Fibroblast of mammary gland (primary cell): ENCODE measurements around the gene CEBPG.
A peak's percentile ranks its signal among the peaks of the same experiment; 100 is the strongest.

Experiments
- DNase-seq: peaks from one replicate; pipeline ENCODE4 v3.0.0-alpha.2; 2010; ENCODE audit warnings: low read depth
- H3K4me3 ChIP-seq: 2 replicates; pipeline ENCODE4 v1.5.1; 2011; ENCODE audit warnings: low read depth, mild to moderate bottlenecking, low read length, moderate library complexity; ENCODE audit not compliant: control insufficient read depth
- TF ChIP-seq, protein P1 (sequence below): conservative IDR thresholded peaks from 2 replicates; pipeline ENCODE4 v1.5.1; 2011; ENCODE audit warnings: low read depth, low read length, inconsistent platforms; ENCODE audit not compliant: control insufficient read depth, insufficient read depth

Gene CEBPG

GRCh38 chr19:33413426-33413725 is 39.9 kb downstream of the CEBPG start:
- TF ChIP-seq, protein P1, sequence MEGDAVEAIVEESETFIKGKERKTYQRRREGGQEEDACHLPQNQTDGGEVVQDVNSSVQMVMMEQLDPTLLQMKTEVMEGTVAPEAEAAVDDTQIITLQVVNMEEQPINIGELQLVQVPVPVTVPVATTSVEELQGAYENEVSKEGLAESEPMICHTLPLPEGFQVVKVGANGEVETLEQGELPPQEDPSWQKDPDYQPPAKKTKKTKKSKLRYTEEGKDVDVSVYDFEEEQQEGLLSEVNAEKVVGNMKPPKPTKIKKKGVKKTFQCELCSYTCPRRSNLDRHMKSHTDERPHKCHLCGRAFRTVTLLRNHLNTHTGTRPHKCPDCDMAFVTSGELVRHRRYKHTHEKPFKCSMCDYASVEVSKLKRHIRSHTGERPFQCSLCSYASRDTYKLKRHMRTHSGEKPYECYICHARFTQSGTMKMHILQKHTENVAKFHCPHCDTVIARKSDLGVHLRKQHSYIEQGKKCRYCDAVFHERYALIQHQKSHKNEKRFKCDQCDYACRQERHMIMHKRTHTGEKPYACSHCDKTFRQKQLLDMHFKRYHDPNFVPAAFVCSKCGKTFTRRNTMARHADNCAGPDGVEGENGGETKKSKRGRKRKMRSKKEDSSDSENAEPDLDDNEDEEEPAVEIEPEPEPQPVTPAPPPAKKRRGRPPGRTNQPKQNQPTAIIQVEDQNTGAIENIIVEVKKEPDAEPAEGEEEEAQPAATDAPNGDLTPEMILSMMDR, result no peak
- no peak for DNase-seq

DNA sequence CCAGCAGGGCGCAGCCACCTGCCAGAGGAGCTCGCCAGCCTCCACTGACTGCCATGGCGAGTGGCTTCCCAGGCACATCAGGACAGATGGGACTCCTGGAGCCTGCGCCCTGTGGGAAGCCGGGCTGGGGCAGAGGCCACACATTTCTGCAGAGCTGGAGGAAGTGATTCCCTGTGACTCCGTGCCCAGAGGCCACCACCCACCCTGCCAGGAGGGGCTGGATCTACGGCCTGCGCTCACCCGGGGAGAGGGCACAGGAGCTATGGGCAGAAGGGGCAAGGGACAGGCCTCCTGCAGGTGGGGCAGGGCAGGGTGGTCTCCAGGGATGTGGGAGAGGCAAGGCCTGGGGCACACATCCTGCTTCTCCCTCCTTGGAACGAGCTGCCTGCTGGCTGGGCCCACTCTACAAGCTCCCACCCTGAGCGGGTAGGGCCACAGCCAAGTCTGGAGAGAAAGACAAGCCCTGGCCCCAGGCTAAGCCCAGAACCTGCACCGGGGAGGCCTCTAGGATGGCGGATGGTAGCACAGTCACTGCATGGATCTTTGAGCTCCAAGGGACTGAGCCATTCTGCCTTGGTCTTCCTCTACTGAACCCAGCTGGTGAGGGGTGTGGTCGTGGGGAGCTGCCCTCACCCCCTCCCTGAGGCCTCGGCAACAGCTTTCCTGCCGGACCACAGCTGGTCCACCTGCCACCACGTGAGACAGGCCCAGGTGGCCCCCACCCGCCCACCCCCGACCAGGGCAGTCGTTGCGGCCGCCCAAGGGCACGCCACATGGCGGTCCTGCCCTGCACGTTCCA is 40.6 kb downstream of the CEBPG start:
- no peak for DNase-seq
- H3K4me3 ChIP-seq, result no peak overlapping the region
- TF ChIP-seq, protein P1, result no peak

More at GRCh38 chr19:33413426-33413725, 39.9 kb downstream of the CEBPG start:
- no peak overlapping the region for H3K4me3 ChIP-seq

DNA sequence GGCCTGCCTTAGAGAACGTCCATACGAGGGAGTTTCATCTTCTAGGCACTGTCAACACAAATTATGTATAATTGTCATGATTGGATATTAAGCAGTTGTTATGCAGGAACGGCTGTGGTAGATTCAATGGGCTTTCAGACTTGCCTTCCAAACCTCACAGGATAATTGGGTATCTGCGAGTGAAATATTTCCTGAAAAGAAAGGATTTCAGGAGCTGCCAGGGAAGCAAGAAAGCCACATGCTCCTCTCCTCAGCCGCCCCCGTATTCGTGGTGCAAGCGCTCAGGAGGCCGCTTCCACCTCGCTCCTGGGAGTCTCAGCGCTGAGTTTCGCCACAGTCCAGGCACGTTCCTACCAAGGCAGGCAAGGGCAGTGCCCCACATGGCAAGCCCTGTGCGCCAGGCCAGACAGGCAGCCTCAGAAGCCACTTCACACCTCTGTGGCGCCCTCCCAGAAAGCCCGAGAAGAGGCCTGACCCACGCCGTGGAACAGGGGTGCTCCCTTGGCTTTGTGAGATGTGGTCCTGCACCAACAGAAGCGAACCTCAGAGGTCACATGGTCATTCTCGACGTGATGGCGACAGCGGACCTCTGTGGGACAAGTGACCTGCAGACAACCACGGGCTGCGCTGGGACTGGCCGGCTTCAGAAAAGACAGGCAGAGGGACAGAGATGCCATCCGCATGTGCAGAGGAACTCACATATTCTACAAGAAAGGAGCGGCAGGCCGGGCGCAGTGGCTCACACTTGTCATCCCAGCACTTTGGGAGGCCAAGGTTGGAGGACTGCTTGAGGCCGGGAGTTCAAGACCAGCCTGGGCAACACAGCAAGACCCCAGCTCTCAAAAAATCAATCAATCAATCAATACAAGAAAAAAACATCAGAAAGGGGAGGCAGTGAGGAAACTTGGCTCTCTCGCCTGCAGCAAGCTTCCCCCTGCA is 41.4 kb downstream of the CEBPG start:
- TF ChIP-seq, protein P1, result no peak
- no peak overlapping the region for H3K4me3 ChIP-seq
- no peak for DNase-seq

DNA sequence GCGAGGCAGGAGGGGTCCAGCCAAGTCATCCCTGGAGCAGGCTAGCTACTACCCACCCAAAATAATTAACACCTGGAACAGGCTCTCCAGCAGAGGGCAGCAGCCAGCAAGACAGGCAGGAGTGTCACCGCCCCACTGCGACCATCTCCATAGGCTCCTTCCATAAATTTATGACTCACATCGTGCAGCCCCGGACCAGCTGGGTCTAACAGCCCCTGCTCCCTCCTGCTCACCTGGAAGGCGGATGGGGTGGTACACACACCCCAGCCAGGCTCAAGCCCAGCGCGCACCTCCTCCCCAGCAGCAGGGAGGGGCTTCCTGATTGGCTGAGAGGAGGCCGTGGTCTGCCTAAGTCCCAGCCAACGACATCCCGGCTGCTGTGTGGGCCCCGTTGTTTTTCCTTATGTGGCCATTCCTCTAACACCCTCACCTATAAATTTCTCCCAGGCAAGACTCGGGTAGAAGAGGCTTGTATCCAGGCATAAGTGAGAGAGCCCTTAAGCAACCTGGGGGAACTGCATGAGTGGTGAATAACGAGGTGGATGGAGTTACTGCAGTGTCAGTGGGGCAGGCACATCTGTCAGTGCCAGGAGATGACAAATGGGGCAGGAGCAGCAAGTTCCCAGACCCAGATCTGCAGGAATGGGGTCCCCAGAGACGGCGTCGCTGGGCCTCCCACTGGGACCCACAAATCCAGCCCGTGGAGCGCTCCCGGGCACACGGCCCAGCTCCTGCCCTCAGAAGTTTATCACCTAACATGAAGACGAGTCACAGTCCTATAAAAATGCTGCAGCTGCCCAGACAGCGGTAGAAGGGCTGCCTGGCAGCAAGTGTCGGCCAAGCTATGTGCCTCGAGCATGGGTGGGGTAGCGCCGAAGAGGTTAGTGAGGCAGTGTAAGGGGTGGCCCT is 43.1 kb downstream of the CEBPG start:
- TF ChIP-seq, protein P1, result peak; percentile 73
- DNase-seq, result peak; percentile 65
- H3K4me3 ChIP-seq, result no peak overlapping the region

- DNase-seq, result no peak
- no peak overlapping the region for H3K4me3 ChIP-seq
- TF ChIP-seq, protein P1, result no peak
Observed at GRCh38 chr19:33417751-33418150, 44.2 kb downstream of the CEBPG start.

GRCh38 chr19:33418461-33418860 is 45.0 kb downstream of the CEBPG start:
- H3K4me3 ChIP-seq, result no peak overlapping the region
- DNase-seq, result no peak
- TF ChIP-seq, protein P1, result no peak
